SK-N-DZ (cell line): ENCODE measurements around the gene CSTF1.

Source experiments
- DNase-seq: peaks from one replicate; pipeline ENCODE4 v3.0.0-alpha.2; 2015; ENCODE audit warnings: low spot score

CSTF1 gene

GRCh38 chr20:56428881-56429280 lies 36.4 kb downstream of the CSTF1 start:
- no peak for DNase-seq

- DNase-seq = no peak
These were observed 37.1 kb downstream of the CSTF1 start for GRCh38 chr20:56429502-56429901.

DNA sequence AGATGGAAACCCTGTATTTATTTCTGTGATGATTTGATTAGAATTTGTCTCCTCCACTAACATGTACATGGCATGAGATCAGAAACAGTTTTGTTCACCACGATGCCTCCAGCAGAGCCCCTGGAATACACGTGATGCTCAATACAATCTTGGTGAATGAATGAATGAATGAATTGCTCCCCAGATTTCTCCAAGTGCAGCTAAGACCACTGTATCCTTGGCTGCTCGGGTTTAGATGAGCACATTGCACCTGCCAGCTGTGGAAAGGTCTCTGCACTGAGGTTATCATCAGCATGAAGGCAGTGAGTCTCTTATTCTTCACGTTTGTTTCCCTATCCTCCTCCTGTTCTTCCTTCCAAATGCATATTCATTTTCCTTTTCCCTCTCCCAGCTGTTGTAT lies 37.5 kb downstream of the CSTF1 start:
- DNase-seq = no peak

GRCh38 chr20:56430461-56430860 lies 38.0 kb downstream of the CSTF1 start:
- DNase-seq = no peak

- DNase-seq = no peak
These were observed 38.5 kb downstream of the CSTF1 start for GRCh38 chr20:56430957-56431356.

DNA sequence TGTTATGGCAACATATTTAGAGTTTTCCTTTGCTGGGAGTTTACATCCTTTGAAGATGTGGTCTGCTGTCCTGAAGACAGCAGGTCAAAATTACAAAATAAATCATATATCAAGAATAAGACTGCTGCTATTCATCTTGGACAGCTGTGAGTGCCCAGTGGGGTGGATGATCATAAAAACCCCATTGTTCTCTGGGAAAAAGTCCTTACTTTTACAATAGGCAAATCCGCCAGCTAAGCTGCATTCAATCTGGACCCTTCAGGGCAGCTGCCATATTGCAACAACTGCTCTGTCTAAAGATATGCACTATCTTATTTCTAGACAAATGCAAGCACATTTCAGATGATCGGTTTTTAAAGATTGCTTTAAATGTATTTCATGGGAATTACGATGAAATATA lies 39.0 kb downstream of the CSTF1 start:
- DNase-seq = no peak

- no peak for DNase-seq
These were observed 40.9 kb downstream of the CSTF1 start for GRCh38 chr20:56433221-56433879.

GRCh38 chr20:56433880-56434255 lies 41.4 kb downstream of the CSTF1 start:
- no peak for DNase-seq

DNA sequence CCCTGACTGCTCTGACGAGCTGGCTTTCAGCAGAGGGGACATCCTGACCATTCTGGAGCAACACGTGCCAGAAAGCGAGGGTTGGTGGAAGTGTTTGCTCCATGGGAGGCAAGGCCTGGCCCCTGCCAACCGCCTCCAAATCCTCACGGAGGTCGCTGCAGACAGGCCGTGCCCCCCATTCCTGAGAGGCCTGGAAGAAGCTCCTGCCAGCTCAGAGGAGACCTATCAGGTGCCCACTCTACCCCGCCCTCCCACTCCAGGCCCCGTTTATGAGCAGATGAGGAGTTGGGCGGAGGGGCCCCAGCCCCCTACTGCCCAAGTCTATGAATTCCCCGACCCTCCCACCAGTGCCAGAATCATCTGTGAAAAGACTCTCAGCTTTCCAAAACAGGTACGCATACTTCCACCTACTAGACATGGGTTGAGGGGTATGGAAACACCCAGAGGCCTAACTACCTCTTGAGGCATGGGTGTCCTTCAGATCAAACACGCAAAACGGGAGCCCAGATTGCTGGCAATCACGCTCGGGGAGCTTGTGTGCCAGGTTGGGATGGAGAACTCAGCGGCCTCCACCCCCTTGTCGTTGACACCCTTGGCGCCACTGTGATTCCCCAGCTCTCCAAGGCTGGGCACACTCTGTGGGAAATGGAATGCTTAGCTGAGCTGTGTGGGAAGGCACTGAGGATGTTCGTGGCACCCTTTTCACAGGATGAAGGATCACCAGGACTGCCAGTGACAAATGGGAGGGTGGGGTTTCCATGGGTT lies 44.9 kb downstream of the CSTF1 start:
- no peak for DNase-seq

DNA sequence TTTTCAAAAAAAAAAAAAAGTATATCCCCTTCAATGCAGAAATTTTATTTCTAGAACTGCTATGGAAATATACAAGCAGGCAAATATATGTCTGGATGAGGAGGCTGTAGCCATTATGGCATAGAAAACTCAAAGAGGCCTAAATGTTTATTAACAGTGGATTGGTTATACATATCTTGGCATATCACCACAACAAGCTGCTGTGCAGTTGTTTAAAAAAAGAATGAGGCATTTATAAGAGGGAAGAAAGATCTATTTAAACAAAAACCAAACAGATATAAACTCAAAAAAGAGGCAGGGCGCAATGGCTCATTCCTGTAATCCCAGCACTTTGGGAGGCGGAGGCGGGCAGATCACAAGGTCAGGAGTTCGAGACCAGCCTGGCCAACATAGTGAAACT lies 45.8 kb downstream of the CSTF1 start:
- no peak for DNase-seq

DNA sequence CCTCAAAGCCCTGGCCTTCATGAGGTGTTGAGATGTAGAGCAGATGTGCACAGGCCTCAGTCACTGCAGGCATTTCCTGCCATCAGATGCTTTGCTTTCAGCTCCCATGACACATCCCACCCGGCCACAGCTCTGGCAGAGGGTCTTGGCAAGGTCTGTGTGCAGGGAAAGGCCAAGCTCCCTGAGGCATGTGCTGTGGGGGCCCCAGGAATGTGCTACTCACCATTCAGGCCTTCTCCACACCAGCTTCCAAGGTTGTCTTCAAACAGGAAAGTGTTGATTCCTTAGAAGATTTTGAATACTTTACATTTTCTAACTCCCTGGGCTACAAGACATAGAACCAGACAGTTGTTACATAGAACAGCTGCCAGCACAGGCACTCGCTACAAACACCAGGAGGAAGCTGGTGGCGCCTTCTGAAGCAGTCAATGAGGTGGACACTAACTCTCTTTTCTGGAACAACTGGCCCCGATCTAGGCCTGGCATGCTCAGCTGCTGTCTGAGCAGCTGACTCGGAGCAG lies 47.4 kb downstream of the CSTF1 start:
- DNase-seq = no peak

DNA sequence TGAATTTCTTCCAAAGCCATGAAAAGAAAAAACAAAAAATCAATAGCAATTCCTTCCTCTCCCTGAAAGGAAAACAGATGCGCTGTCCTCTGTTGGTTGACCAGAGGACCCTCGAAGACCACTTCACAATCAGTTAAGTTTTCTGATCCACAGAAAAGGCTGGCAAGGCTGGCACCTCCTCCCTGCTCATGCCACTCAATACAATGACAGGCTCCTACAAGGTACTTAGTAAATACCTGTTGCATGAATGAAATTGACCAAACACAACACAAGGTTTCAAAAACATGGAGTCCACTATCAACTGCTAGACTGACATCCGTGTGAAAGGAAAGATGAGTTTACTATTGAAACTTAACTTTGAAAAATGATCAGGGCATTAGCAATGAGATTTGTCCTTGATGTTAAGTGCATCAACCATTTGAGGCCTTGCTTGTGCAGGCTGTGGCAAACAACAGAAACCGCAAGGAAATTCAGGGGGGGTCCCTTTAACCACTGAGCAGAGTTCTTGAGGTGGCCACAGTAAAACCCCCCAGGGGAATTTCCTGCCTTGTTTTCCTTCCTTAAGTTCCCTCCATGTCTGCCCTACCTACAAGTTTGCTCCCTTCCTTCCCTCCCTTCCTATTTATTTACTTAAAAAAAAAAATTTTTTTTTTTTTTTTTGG lies 48.0 kb downstream of the CSTF1 start:
- no peak for DNase-seq

DNA sequence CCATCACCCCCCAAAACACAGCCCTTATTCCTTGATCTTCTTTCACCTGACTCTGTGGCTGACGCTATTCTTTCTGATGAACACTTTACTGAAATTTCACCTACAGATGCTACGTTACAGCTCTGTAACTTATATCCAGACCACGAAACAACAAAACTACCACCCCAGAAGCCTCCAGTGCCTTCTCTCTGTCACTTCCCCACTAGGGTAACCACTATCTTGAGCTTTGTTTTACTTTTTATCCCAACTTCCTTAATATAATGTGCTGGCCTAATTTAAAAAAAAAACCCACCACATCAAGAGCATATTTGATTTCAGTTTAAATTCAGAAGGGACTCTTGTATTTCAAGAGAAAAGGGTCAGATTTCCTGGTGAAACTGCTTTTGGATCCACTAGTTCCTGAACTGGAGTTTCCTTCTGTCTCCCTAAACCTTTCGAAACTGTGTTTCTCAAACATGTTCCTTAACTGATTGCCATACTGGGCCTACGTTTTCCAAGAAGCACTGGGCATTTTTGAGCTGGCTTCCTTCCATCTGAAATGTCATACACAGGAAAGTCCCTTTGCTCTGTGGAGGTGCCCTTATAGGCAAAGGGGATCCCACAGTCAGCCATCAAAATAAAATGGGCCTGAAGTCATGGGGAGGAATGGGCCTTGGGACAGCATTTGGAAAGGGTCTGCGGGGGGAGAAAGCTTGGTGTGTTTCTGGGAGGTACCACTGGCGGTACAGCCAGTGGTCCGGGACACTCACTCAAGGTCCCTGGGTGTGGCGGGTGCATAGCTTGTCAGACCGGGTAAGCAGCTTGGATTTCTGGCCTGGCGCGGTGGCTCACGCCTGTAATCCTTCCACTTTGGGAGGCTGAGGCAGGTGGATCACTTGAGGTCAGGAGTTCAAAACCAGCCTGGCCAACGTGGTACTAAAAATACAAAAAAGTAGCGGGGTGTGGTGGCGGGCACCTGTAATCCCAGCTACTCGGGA lies 50.2 kb downstream of the CSTF1 start:
- DNase-seq = no peak

GRCh38 chr20:56443654-56444540 lies 51.5 kb downstream of the CSTF1 start:
- DNase-seq = peak; percentile 60

- no peak for DNase-seq
These were observed 52.7 kb downstream of the CSTF1 start for GRCh38 chr20:56445130-56445529.

GRCh38 chr20:56445540-56445939 lies 53.1 kb downstream of the CSTF1 start:
- no peak for DNase-seq

- DNase-seq = no peak
These were observed 54.8 kb downstream of the CSTF1 start for GRCh38 chr20:56447227-56447626.

- no peak for DNase-seq
These were observed 57.0 kb downstream of the CSTF1 start for GRCh38 chr20:56449459-56449858.

- no peak for DNase-seq
These were observed 58.8 kb downstream of the CSTF1 start for GRCh38 chr20:56451056-56451765.

GRCh38 chr20:56453352-56453751 lies 60.9 kb downstream of the CSTF1 start:
- no peak for DNase-seq
